HCT116 (cell line): ENCODE data around the gene IFITM5. TPM values are rescaled to one million over a fixed set of nuclear protein-coding genes. Genes with fewer than 3 reads are reported as not detected.

ENCODE experiments used
- ATAC-seq: fragments of 200-7000 bp; cut with Tn5 transposase; 2 replicates; pipeline ENCODE4 v1.9.1; 2020; ENCODE audit warnings: mild to moderate bottlenecking, moderate library complexity
- BruUV-seq: library from RNA; stranded (reverse); fragments of 400-500 nt; replicated peaks from 2 replicates; lab custom pipeline; 2021; lab: Mats Ljungman, UMichigan
- CTCF ChIA-PET: fragments of 300-600 bp; sonication (Branson Sonifier 250); formaldehyde crosslinking; loops from one replicate; lab custom pipeline; 2021; ENCODE audit warnings: antibody characterized with exemption; lab: Charles Lee
- POLR2A ChIA-PET: fragments of 300-600, 350-600 bp; sonication (Branson Sonifier 250); formaldehyde crosslinking; loops from one replicate; lab custom pipeline; 2021; ENCODE audit warnings: antibody characterized with exemption; lab: Charles Lee
- RAD21 ChIA-PET, 2 experiments: fragments of 300-600 bp; sonication (Branson Sonifier 250); formaldehyde crosslinking; loops; one replicate each; lab custom pipeline; 2023; ENCODE audit warnings: low total read pairs in 2 of 2; ENCODE audit not compliant: uncharacterized antibody in 2 of 2, unreplicated experiment in 2 of 2, low non-redundant PET in 1 of 2; lab: Charles Lee
- DNase-seq: peaks from one replicate; pipeline ENCODE4 v3.0.0-alpha.2; 2010; ENCODE audit warnings: low read depth, low spot score
- H2AFZ ChIP-seq: fragments of 200-600 bp; shearing (Covaris generic), sonication (generic); 2 replicates; pipeline ENCODE4 v1.6.1; 2017; ENCODE audit warnings: low read depth, mixed run types, mixed read lengths, antibody characterized with exemption, low read length; ENCODE audit not compliant: poor library complexity, severe bottlenecking
- H3K27ac ChIP-seq: 2 replicates; pipeline ENCODE4 v1.5.1; 2012; ENCODE audit warnings: low read depth, low read length
- H3K27me3 ChIP-seq: fragments of 200-600 bp; sonication (generic); 2 replicates; pipeline ENCODE4 v1.6.1; 2016; ENCODE audit warnings: mixed run types, low read length, mixed read lengths; ENCODE audit not compliant: insufficient read depth
- H3K36me3 ChIP-seq, 2 experiments: fragments of 200-500 bp in 1 of 2; fragments of 200-600 bp in 1 of 2; sonication (Bioruptor generic) in 1 of 2; sonication (generic) in 1 of 2; 2 replicates each; pipeline versions ENCODE4 v1.5.1 to v1.6.1; 2014 to 2016; ENCODE audit warnings: low read length in 2 of 2, inconsistent platforms in 1 of 2, mixed read lengths in 1 of 2, mixed run types in 1 of 2; ENCODE audit not compliant: insufficient read depth in 2 of 2, control insufficient read depth in 1 of 2
- H3K4me1 ChIP-seq, 2 experiments: fragments of 200-600 bp in 1 of 2; sonication (generic) in 1 of 2; 2 replicates each; pipeline versions ENCODE4 v1.5.1 to v1.6.1; 2012 to 2017; ENCODE audit warnings: low read length in 2 of 2, inconsistent platforms in 1 of 2, mild to moderate bottlenecking in 1 of 2, mixed read lengths in 1 of 2, mixed run types in 1 of 2, moderate library complexity in 1 of 2; ENCODE audit not compliant: insufficient read depth in 2 of 2, control insufficient read depth in 1 of 2
- H3K4me2 ChIP-seq: fragments of 200-600 bp; sonication (generic); 2 replicates; pipeline ENCODE4 v1.6.1; 2017; ENCODE audit warnings: mixed run types, low read length, mixed read lengths
- H3K4me3 ChIP-seq, 2 experiments: fragments of 200-600 bp in 1 of 2; sonication (generic) in 1 of 2; replicated peaks in 1 of 2; 2 replicates each; pipeline ENCODE4 v1.5.1; 2011 to 2016; ENCODE audit warnings: low read length in 2 of 2, control low read depth in 1 of 2, low read depth in 1 of 2, mild to moderate bottlenecking in 1 of 2, mixed read lengths in 1 of 2, mixed run types in 1 of 2
- H3K79me2 ChIP-seq: fragments of 200-600 bp; sonication (generic); 2 replicates; pipeline ENCODE4 v1.6.1; 2017; ENCODE audit warnings: mild to moderate bottlenecking, mixed run types, low read length, moderate library complexity, mixed read lengths; ENCODE audit not compliant: insufficient read depth
- H3K9ac ChIP-seq: fragments of 200-600 bp; sonication (generic); 2 replicates; pipeline ENCODE4 v1.6.1; 2016; ENCODE audit warnings: low read length, mixed read lengths
- H3K9me2 ChIP-seq: fragments of 200-600 bp; sonication (generic), shearing (Covaris generic); 2 replicates; pipeline ENCODE4 v1.6.1; 2017; ENCODE audit warnings: mixed run types, mild to moderate bottlenecking, moderate library complexity; ENCODE audit not compliant: insufficient read depth
- H3K9me3 ChIP-seq, 2 experiments: fragments of 200-500 bp in 1 of 2; fragments of 200-600 bp in 1 of 2; sonication (Bioruptor generic) in 1 of 2; sonication (generic) in 1 of 2; 2 replicates each; pipeline ENCODE4 v1.6.1; 2014 to 2017; ENCODE audit warnings: low read length in 2 of 2, mixed read lengths in 2 of 2, inconsistent platforms in 1 of 2, low read depth in 1 of 2, mild to moderate bottlenecking in 1 of 2, mixed run types in 1 of 2, moderate library complexity in 1 of 2; ENCODE audit not compliant: control insufficient read depth in 1 of 2, insufficient read depth in 1 of 2
- H4K20me1 ChIP-seq: fragments of 200-600 bp; sonication (generic), shearing (Covaris generic); 2 replicates; pipeline ENCODE4 v1.6.1; 2017; ENCODE audit warnings: mixed run types, mild to moderate bottlenecking, moderate library complexity; ENCODE audit not compliant: insufficient read depth
- CBX3 ChIP-seq: IDR thresholded peaks from 2 replicates; pipeline ENCODE4 v1.6.1; 2012; ENCODE audit warnings: low read depth
- CEBPB ChIP-seq: IDR thresholded peaks from 2 replicates; pipeline ENCODE4 v1.6.1; 2012; ENCODE audit warnings: low read depth
- ELF1 ChIP-seq: IDR thresholded peaks from 2 replicates; pipeline ENCODE4 v1.6.1; 2012; ENCODE audit warnings: low read depth, borderline replicate concordance
- JUND ChIP-seq: IDR thresholded peaks from 2 replicates; pipeline ENCODE4 v1.6.1; 2012
- RAD21 ChIP-seq: IDR thresholded peaks from 2 replicates; pipeline ENCODE4 v1.6.1; 2012; ENCODE audit warnings: low read depth, mild to moderate bottlenecking
- REST ChIP-seq: IDR thresholded peaks from 2 replicates; pipeline ENCODE4 v1.6.1; 2012; ENCODE audit warnings: low read depth
- SIN3A ChIP-seq: IDR thresholded peaks from 2 replicates; pipeline ENCODE4 v1.6.1; 2012; ENCODE audit warnings: low read depth
- SRF ChIP-seq: IDR thresholded peaks from 2 replicates; pipeline ENCODE4 v1.6.1; 2012; ENCODE audit warnings: low read depth
- ZNF274 ChIP-seq: fragments of 200-500 bp; sonication (Bioruptor generic); IDR thresholded peaks from 2 replicates; pipeline ENCODE4 v1.6.1; 2014; ENCODE audit warnings: mild to moderate bottlenecking, low read depth, low read length, inconsistent platforms
- intact Hi-C: fragments of 100-400 bp; cut with micrococcal nuclease; formaldehyde crosslinking; loops from 2 replicates; pipeline ENCODE4 v1.10.0; 2022
- total RNA-seq: library from RNA; stranded (reverse); gene quantifications from one replicate; pipeline ENCODE4 v1.2.1, GENCODE V29; 2021; ENCODE audit not compliant: unreplicated experiment

Gene IFITM5
- total RNA-seq, 1 experiment from 2014 or later, result not detected

- ATAC-seq, result no peak
- Histone ChIP-seq H3K79me2 (no peaks in the 10 kb centered on the region), H3K9ac (no peak overlapping the region), H2AFZ (no peak overlapping the region), H3K4me2 (no peak overlapping the region), H3K4me1 (peaks cover 8 to 12% of the 10 kb centered on the region in 2 experiments), H3K27me3 (no peaks in the 10 kb centered on the region), H3K9me3 (no peaks in the 10 kb centered on the region), H4K20me1 (no peaks in the 10 kb centered on the region), H3K4me3 (no peak overlapping the region), H3K27ac (no peak overlapping the region), H3K9me2 (no peaks in the 10 kb centered on the region), H3K36me3 (no peaks in the 10 kb centered on the region)
- POLR2A ChIA-PET, result no interaction called here
- TF ChIP-seq ZNF274 (no peak), ELF1 (no peak), SRF (no peak), RAD21 (no peak), CEBPB (no peak), REST (no peak), SIN3A (no peak), JUND (no peak), CBX3 (no peak)
- intact Hi-C loops, result no loop called here
- DNase-seq, result no peak
- no TSS peak for BruUV-seq
- CTCF ChIA-PET, result no interaction called here
- RAD21 ChIA-PET, result no interaction called here
These were observed 28.0 kb downstream of the IFITM5 start for GRCh38 chr11:271319-271715.
